ENCODE measurements around the gene FLNC. TPM values are rescaled to one million over a fixed set of nuclear protein-coding genes. Genes with fewer than 3 reads are reported as not detected.

FLNC gene
- total and polyA plus RNA-seq, 9 of the 15 experiments (the other 6 are each of a cell fraction or from before 2014, with no cell fraction given) = 0.90 to 155 (median 28.8) TPM

- TF ChIP-seq ZNF318 (IDR thresholded peaks at IDR 0.05; ENCODE audit: borderline replicate concordance in 1 of 2, low read depth in 1 of 2) = no peak
- TF ChIP-seq ETV1 (tag; conservative IDR thresholded peaks at IDR 0.05; ENCODE audit: low read depth) = no peak
- TF ChIP-seq EZH2 (IDR thresholded peaks at IDR 0.05; ENCODE audit: borderline replicate concordance, low read depth, low read length) = no peak
- no peak; the same call in 1 of the 2 replicates for TF ChIP-seq C11orf30 (IDR thresholded peaks at IDR 0.05; ENCODE audit: low read depth)
- TF ChIP-seq SMAD2 (IDR thresholded peaks at IDR 0.05; ENCODE audit: low read depth, low read length) = no peak
- no peak; the same call in none of the 2 replicates for TF ChIP-seq POLR2G (IDR thresholded peaks at IDR 0.05; ENCODE audit: low read depth, low read length)
- TF ChIP-seq CREBBP (IDR thresholded peaks at IDR 0.05; ENCODE audit: low read depth, low read length) = no peak
- TF ChIP-seq PURB (CRISPR knock-in tag; IDR thresholded peaks at IDR 0.05; ENCODE audit: low read depth) = 0 out of 2 replicates have a peak, but pooled peaks have one; percentile 43
- peak; percentile 30 for TF ChIP-seq ARHGAP35 (IDR thresholded peaks at IDR 0.05; ENCODE audit: partially characterized antibody)
- peak; percentile 26; the same call in 1 of the 2 replicates for TF ChIP-seq MYNN (IDR thresholded peaks at IDR 0.05)
- no peak for TF ChIP-seq MYNN (CRISPR knock-in tag; IDR thresholded peaks at IDR 0.05)
- TF ChIP-seq ZBTB1 (CRISPR knock-in tag; IDR thresholded peaks at IDR 0.05; ENCODE audit: borderline replicate concordance, low read depth) = no peak
- peak in 1 of 2 experiments; percentile 22 for TF ChIP-seq E2F6 (IDR thresholded peaks at IDR 0.05; ENCODE audit: borderline replicate concordance in 1 of 2, extremely low read depth in 1 of 2, insufficient read depth in 1 of 2, insufficient read length in 1 of 2, low read depth in 1 of 2, low read length in 1 of 2, poor library complexity in 1 of 2, severe bottlenecking in 1 of 2)
- 0 out of 4 replicates have a peak, but pooled peaks of 1 of the 2 experiments have one; percentile 13 for TF ChIP-seq TBL1XR1 (IDR thresholded peaks at IDR 0.05; ENCODE audit: low read length in 2 of 2)
- no peak for TF ChIP-seq ZZZ3 (IDR thresholded peaks at IDR 0.05)
Measured at GRCh38 chr7:128859232-128860157, 29.3 kb downstream of the FLNC start (continued).
